GM12878 (cell line): ENCODE measurements around the gene ZNF644. TPM values are rescaled to one million over a fixed set of nuclear protein-coding genes. Genes with fewer than 3 reads are reported as not detected.
A peak's percentile ranks its signal among the peaks of the same experiment; 100 is the strongest.

Experiments used
- BCL3 ChIP-seq: IDR thresholded peaks from 2 replicates; pipeline ENCODE4 v1.6.1; 2011; ENCODE audit warnings: borderline replicate concordance, low read depth, mild to moderate bottlenecking, moderate library complexity, low read length; ENCODE audit not compliant: insufficient read depth, poor library complexity, severe bottlenecking
- CEBPB ChIP-seq, 2 experiments: fragments of 150-350 bp in 1 of 2; IDR thresholded peaks; 2 replicates each; pipeline ENCODE4 v1.6.1; 2012 to 2014; ENCODE audit warnings: low read depth in 2 of 2, low read length in 2 of 2, borderline replicate concordance in 1 of 2, inconsistent platforms in 1 of 2
- EED ChIP-seq: sonication (generic); IDR thresholded peaks from 2 replicates; pipeline ENCODE4 v1.6.1; 2016; ENCODE audit warnings: antibody characterized with exemption, low read depth
- HDAC2 ChIP-seq: fragments of 200-600 bp; sonication (generic); IDR thresholded peaks from 2 replicates; pipeline ENCODE4 v1.6.1; 2017
- IKZF1 ChIP-seq: fragments of 450-650 bp; conservative IDR thresholded peaks from 2 replicates; pipeline ENCODE4 v1.6.1; 2017; ENCODE audit warnings: antibody characterized with exemption, mild to moderate bottlenecking
- IKZF2 ChIP-seq, 2 experiments: fragments of 450-650 bp; IDR thresholded peaks; 2 replicates each; pipeline ENCODE4 v1.6.1; 2017; ENCODE audit warnings: mild to moderate bottlenecking in 2 of 2, moderate library complexity in 2 of 2
- IRF4 ChIP-seq: IDR thresholded peaks from 2 replicates; pipeline ENCODE4 v1.6.1; 2011; ENCODE audit warnings: low read depth, low read length
- KDM1A ChIP-seq: fragments of 200-600 bp; sonication (generic); IDR thresholded peaks from 2 replicates; pipeline ENCODE4 v1.6.1; 2016; ENCODE audit warnings: borderline replicate concordance
- MYB ChIP-seq: fragments of 150-350 bp; IDR thresholded peaks from 2 replicates; pipeline ENCODE4 v1.6.1; 2014; ENCODE audit warnings: mild to moderate bottlenecking, low read depth, low read length, borderline replicate concordance
- NFIC ChIP-seq: IDR thresholded peaks from 2 replicates; pipeline ENCODE4 v1.6.1; 2012; ENCODE audit warnings: low read depth, mild to moderate bottlenecking, inconsistent platforms, low read length, moderate library complexity
- NFXL1 ChIP-seq: fragments of 450-650 bp; IDR thresholded peaks from 2 replicates; pipeline ENCODE4 v1.6.1; 2017; ENCODE audit warnings: antibody characterized with exemption, mild to moderate bottlenecking, borderline replicate concordance
- NR2C2 ChIP-seq: IDR thresholded peaks from 2 replicates; pipeline ENCODE4 v1.6.1; 2011; ENCODE audit warnings: borderline replicate concordance, low read depth; ENCODE audit not compliant: control insufficient read depth, insufficient read length
- NR2F1 ChIP-seq: fragments of 450-650 bp; conservative IDR thresholded peaks from 2 replicates; pipeline ENCODE4 v1.6.1; 2017; ENCODE audit warnings: mild to moderate bottlenecking
- NRF1 ChIP-seq: conservative IDR thresholded peaks from 2 replicates; pipeline ENCODE4 v1.6.1; 2011; ENCODE audit warnings: mild to moderate bottlenecking, low read depth, low read length, improper control_type of control experiment
- PRDM15 ChIP-seq: fragments of 450-650 bp; formaldehyde crosslinking; IDR thresholded peaks from 2 replicates; pipeline ENCODE4 v1.4.0; 2020; ENCODE audit warnings: mild to moderate bottlenecking, moderate library complexity
- RBBP5 ChIP-seq: fragments of 200-600 bp; sonication (generic); conservative IDR thresholded peaks from 2 replicates; pipeline ENCODE4 v1.6.1; 2016
- SIX5 ChIP-seq: IDR thresholded peaks from 2 replicates; pipeline ENCODE4 v1.6.1; 2011; ENCODE audit warnings: mild to moderate bottlenecking, low read depth, low read length, moderate library complexity; ENCODE audit not compliant: severe bottlenecking
- TCF3 ChIP-seq: IDR thresholded peaks from 2 replicates; pipeline ENCODE4 v1.6.1; 2012; ENCODE audit warnings: low read depth, mild to moderate bottlenecking, low read length, borderline replicate concordance; ENCODE audit not compliant: insufficient read depth
- ZNF217 ChIP-seq: fragments of 450-650 bp; IDR thresholded peaks from 2 replicates; pipeline ENCODE4 v1.6.1; 2017; ENCODE audit warnings: antibody characterized with exemption, mild to moderate bottlenecking
- ZNF622 ChIP-seq: fragments of 450-650 bp; IDR thresholded peaks from 2 replicates; pipeline ENCODE4 v1.6.1; 2017; ENCODE audit warnings: mild to moderate bottlenecking, inconsistent platforms
- polyA plus RNA-seq, 11 experiments: library from polyadenylated mRNA; depleted of rRNA in 4 of 11; unstranded in 6 of 11; stranded (reverse) in 5 of 11; fragments of >200 nt; fragmentation: Nextera tagmentation in 4 of 11; fragmentation: Illumina TruSeq in 1 of 11; extraction: Ambion mirVana in 4 of 11; extraction: Trizol in 1 of 11; gene quantifications; 1 replicate in 1 of 11; 2 replicates in 10 of 11; pipeline versions ENCODE4 v1.2.1 to v1.2.3, GENCODE V29; 2011 to 2016; ENCODE audit warnings: inconsistent platforms in 2 of 11, missing spikeins in 2 of 11, low read depth in 1 of 11
- total RNA-seq, 4 experiments: library from RNA; depleted of rRNA in 3 of 4; stranded (reverse); fragments of >200 nt in 3 of 4; fragmentation: Illumina TruSeq in 1 of 4; extraction: Trizol in 1 of 4; gene quantifications; 2 replicates each; pipeline versions ENCODE4 v1.2.1 to v1.2.3, GENCODE V29; 2013 to 2021
- TF ChIP-seq, protein P1 (sequence below): fragments of 450-650 bp; IDR thresholded peaks from 2 replicates; pipeline ENCODE4 v1.6.1; 2016; ENCODE audit warnings: mild to moderate bottlenecking
- TF ChIP-seq, protein P2 (sequence below): fragments of 450-650 bp; IDR thresholded peaks from 2 replicates; pipeline ENCODE4 v1.6.1; 2017; ENCODE audit warnings: mild to moderate bottlenecking

ZNF644 gene
- total and polyA plus RNA-seq, 10 of the 15 experiments (the other 5 are each of a cell fraction or from before 2014, with no cell fraction given), result 17.7 to 55.3 (median 29.5) TPM

DNA sequence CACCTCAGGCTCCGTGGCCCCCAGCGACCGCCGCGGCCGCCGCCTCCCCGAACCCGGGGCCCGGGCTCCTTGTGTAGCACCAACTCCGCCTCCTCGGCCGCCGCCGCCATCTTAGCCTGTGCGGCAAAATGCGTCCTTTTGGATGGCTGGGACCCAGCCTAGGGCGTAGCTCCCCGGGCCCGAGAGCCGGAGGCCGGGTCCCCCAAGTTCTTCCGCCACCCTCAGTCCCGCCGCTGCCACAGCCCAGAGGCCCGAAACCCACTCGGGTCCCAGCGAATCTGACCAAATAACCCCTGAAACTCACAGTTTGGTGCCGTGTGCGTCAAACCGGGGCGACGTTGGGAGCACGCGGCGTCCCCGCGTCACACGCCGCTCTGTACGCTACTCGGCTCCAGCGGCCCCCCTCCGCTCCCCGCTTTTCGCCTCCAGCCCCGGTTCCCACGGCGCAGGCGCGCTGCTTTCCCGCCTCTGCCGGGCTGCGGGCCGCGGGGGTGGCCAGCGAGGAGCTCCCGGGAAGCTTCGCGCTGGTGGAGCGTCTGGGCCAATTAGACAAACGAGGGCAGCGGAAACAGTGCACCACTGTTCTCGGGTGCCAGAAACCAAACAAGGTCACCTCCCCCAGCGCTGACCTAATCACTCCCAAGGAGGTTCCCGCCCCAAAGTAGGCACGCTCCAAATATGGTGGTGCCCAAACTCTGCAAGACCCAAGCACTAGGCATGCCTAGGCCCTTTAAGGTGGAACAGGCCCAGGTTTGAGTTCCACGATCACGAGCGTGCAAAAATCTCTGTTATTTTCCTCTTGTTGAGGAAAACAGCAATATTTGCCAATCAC, at the start of gene ZNF644 (continued):
- TF ChIP-seq, protein P1, sequence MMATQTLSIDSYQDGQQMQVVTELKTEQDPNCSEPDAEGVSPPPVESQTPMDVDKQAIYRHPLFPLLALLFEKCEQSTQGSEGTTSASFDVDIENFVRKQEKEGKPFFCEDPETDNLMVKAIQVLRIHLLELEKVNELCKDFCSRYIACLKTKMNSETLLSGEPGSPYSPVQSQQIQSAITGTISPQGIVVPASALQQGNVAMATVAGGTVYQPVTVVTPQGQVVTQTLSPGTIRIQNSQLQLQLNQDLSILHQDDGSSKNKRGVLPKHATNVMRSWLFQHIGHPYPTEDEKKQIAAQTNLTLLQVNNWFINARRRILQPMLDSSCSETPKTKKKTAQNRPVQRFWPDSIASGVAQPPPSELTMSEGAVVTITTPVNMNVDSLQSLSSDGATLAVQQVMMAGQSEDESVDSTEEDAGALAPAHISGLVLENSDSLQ, result peak; percentile 57; the same call in 1 of the 2 replicates
- no peak for TF ChIP-seq CEBPB (IDR thresholded peaks at IDR 0.05; ENCODE audit: borderline replicate concordance in 1 of 2, low read depth in 2 of 2, low read length in 2 of 2)
- TF ChIP-seq IKZF2 (IDR thresholded peaks at IDR 0.05), result peak; percentile 54 to 69; a peak in 3 of 4 replicates
- no peak for TF ChIP-seq NFXL1
- TF ChIP-seq RBBP5, result no peak
- TF ChIP-seq MYB, result no peak
- TF ChIP-seq HDAC2, result no peak
- peak; percentile 27; the same call in 1 of the 2 replicates for TF ChIP-seq NFIC
- TF ChIP-seq, protein P2, sequence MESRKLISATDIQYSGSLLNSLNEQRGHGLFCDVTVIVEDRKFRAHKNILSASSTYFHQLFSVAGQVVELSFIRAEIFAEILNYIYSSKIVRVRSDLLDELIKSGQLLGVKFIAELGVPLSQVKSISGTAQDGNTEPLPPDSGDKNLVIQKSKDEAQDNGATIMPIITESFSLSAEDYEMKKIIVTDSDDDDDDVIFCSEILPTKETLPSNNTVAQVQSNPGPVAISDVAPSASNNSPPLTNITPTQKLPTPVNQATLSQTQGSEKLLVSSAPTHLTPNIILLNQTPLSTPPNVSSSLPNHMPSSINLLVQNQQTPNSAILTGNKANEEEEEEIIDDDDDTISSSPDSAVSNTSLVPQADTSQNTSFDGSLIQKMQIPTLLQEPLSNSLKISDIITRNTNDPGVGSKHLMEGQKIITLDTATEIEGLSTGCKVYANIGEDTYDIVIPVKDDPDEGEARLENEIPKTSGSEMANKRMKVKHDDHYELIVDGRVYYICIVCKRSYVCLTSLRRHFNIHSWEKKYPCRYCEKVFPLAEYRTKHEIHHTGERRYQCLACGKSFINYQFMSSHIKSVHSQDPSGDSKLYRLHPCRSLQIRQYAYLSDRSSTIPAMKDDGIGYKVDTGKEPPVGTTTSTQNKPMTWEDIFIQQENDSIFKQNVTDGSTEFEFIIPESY, result no peak
- TF ChIP-seq EED, result no peak; the same call in 1 of the 2 replicates
- peak; percentile 91 for TF ChIP-seq IKZF1
- TF ChIP-seq PRDM15, result no peak
- no peak for TF ChIP-seq TCF3
- no peak for TF ChIP-seq IRF4
- TF ChIP-seq KDM1A, result no peak
- TF ChIP-seq ZNF217, result no peak
- TF ChIP-seq NRF1, result peak; percentile 51
- TF ChIP-seq SIX5, result no peak
- no peak for TF ChIP-seq ZNF622
- TF ChIP-seq NR2C2, result no peak
- TF ChIP-seq NR2F1, result peak; percentile 73
- TF ChIP-seq BCL3, result peak; percentile 12
